HepG2 (cell line): Measurements from ENCODE around the gene SF3B6. TPM values are rescaled to one million over a fixed set of nuclear protein-coding genes. Genes with fewer than 3 reads are reported as not detected.
A peak's percentile ranks its signal among the peaks of the same experiment; 100 is the strongest.

Experiments
- CBX5 ChIP-seq: sonication (generic); formaldehyde crosslinking; IDR thresholded peaks from 2 replicates; pipeline ENCODE4 v1.4.0; 2020; ENCODE audit warnings: missing genetic modification reagents, borderline replicate concordance
- FOXK1 ChIP-seq: sonication (generic); formaldehyde crosslinking; IDR thresholded peaks from 2 replicates; pipeline ENCODE4 v1.4.0; 2020; ENCODE audit warnings: low read depth, missing genetic modification reagents, borderline replicate concordance
- KAT8 ChIP-seq: IDR thresholded peaks from 2 replicates; pipeline ENCODE4 v1.6.1; 2016; ENCODE audit warnings: missing genetic modification reagents, missing compliant biosample characterization
- MED1 ChIP-seq: sonication (generic); formaldehyde crosslinking; IDR thresholded peaks from 2 replicates; pipeline ENCODE4 v1.4.0; 2020; ENCODE audit warnings: missing genetic modification reagents
- MEIS2 ChIP-seq: sonication (generic); formaldehyde crosslinking; IDR thresholded peaks from 2 replicates; pipeline ENCODE4 v1.9.0; 2021; ENCODE audit warnings: mild to moderate bottlenecking, missing genetic modification reagents
- RFX5 ChIP-seq: IDR thresholded peaks from 2 replicates; pipeline ENCODE4 v1.6.1; 2011; ENCODE audit warnings: low read depth, low read length, improper control_type of control experiment
- ZNF510 ChIP-seq: sonication (generic); formaldehyde crosslinking; IDR thresholded peaks from 2 replicates; pipeline ENCODE4 v1.4.0; 2020; ENCODE audit warnings: low read depth, mild to moderate bottlenecking, missing genetic modification reagents
- ZNF556 ChIP-seq: sonication (generic); formaldehyde crosslinking; IDR thresholded peaks from 2 replicates; pipeline ENCODE4 v1.4.0; 2020; ENCODE audit warnings: mild to moderate bottlenecking, missing genetic modification reagents, borderline replicate concordance
- ZNF572 ChIP-seq: sonication (generic); formaldehyde crosslinking; IDR thresholded peaks from 2 replicates; pipeline ENCODE4 v1.5.1; 2020; ENCODE audit warnings: mild to moderate bottlenecking, missing genetic modification reagents
- ZNF598 ChIP-seq: sonication (generic); formaldehyde crosslinking; IDR thresholded peaks from 2 replicates; pipeline ENCODE4 v1.5.1; 2020; ENCODE audit warnings: mild to moderate bottlenecking, missing genetic modification reagents, borderline replicate concordance
- ZNF614 ChIP-seq: IDR thresholded peaks from 2 replicates; pipeline ENCODE4 v1.6.1; 2018; ENCODE audit warnings: missing biosample characterization, missing genetic modification reagents, inconsistent platforms, borderline replicate concordance
- ZNF83 ChIP-seq: sonication (generic); formaldehyde crosslinking; IDR thresholded peaks from 2 replicates; pipeline ENCODE4 v1.4.0; 2020; ENCODE audit warnings: missing genetic modification reagents, mild to moderate bottlenecking, borderline replicate concordance
- polyA plus RNA-seq, 8 experiments: library from polyadenylated mRNA; depleted of rRNA in 3 of 8; stranded (reverse) in 7 of 8; unstranded in 1 of 8; fragments of >200 nt; fragmentation: Illumina TruSeq in 4 of 8; extraction: Trizol in 4 of 8; gene quantifications; 2 replicates each; pipeline versions ENCODE4 v1.2.1 to v1.2.3, GENCODE V29; 2011 to 2016; ENCODE audit warnings: low read depth in 4 of 8, missing spikeins in 1 of 8, mixed read lengths in 1 of 8; ENCODE audit not compliant: insufficient read depth in 1 of 8
- total RNA-seq, 5 experiments: library from RNA; depleted of rRNA; stranded (reverse); fragments of >200 nt; fragmentation: Illumina TruSeq; extraction: Trizol; gene quantifications; 2 replicates each; pipeline ENCODE4 v1.2.3, GENCODE V29; 2016; ENCODE audit warnings: low read depth in 1 of 5
- TF ChIP-seq, protein P1 (sequence below): sonication (generic); formaldehyde crosslinking; IDR thresholded peaks from 2 replicates; pipeline ENCODE4 v1.4.0; 2020; ENCODE audit warnings: missing genetic modification reagents
- TF ChIP-seq, protein P2 (sequence below): sonication (generic); formaldehyde crosslinking; IDR thresholded peaks from 2 replicates; pipeline ENCODE4 v1.9.0; 2021; ENCODE audit warnings: missing genetic modification reagents, borderline replicate concordance
- TF ChIP-seq, protein P3 (sequence below): sonication (generic); formaldehyde crosslinking; IDR thresholded peaks from 2 replicates; pipeline ENCODE4 v1.8.0; 2022; ENCODE audit warnings: mild to moderate bottlenecking, missing genetic modification reagents; ENCODE audit not compliant: insufficient replicate concordance
- TF ChIP-seq, protein P4 (sequence below): sonication (generic); formaldehyde crosslinking; IDR thresholded peaks from 2 replicates; pipeline ENCODE4 v1.8.0; 2022; ENCODE audit warnings: mild to moderate bottlenecking, missing genetic modification reagents, borderline replicate concordance
- TF ChIP-seq, protein P5 (sequence below): sonication (generic); formaldehyde crosslinking; IDR thresholded peaks from 2 replicates; pipeline ENCODE4 v1.4.0; 2020; ENCODE audit warnings: missing genetic modification reagents
- TF ChIP-seq, protein P6 (sequence below): sonication (generic); formaldehyde crosslinking; IDR thresholded peaks from 2 replicates; pipeline ENCODE4 v1.5.1; 2020; ENCODE audit warnings: mild to moderate bottlenecking, missing genetic modification reagents, borderline replicate concordance
- TF ChIP-seq, protein P7 (sequence below): sonication (generic); formaldehyde crosslinking; IDR thresholded peaks from 2 replicates; pipeline ENCODE4 v1.5.0; 2020; ENCODE audit warnings: mild to moderate bottlenecking, low read depth, missing genetic modification reagents, borderline replicate concordance

SF3B6 gene
- total and polyA plus RNA-seq, 2 of the 13 experiments (the other 11 are each of a cell fraction or from before 2014, with no cell fraction given) = 177 to 182 TPM

DNA sequence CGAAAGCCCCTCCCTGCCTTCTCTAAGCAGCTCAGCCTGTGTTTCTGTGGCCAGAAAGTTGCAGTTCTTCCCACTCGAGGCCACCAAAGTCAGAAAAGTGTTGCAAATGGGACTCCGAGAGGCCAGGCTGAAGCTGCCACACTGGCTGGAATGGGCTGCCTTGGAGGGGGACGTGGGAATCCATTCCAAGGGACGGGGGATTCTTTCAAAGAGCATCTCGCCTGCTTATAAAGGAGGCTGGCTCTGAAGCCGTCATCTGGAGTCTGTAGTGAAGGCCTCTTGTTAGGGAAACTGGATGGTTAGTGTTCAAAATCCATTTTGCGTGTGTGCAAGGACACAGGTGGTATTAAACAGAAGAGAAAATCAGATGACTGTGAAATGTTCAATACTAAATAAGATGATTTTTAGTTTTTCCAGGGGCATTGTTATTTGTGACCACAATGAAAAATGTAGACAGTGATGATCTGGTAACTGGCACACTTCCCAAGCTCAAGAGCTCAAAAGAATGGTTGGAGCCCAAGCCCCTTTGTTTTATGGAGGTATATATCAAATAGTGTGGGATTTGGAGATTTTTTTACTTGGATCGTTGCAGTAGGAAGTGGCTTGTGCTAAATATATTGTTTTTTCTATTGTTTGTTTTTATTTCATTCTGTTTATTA is 47.9 kb upstream of the SF3B6 start (continued):
- TF ChIP-seq, protein P1, sequence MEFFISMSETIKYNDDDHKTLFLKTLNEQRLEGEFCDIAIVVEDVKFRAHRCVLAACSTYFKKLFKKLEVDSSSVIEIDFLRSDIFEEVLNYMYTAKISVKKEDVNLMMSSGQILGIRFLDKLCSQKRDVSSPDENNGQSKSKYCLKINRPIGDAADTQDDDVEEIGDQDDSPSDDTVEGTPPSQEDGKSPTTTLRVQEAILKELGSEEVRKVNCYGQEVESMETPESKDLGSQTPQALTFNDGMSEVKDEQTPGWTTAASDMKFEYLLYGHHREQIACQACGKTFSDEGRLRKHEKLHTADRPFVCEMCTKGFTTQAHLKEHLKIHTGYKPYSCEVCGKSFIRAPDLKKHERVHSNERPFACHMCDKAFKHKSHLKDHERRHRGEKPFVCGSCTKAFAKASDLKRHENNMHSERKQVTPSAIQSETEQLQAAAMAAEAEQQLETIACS = no peak
- no peak for TF ChIP-seq FOXK1 (CRISPR knock-in tag)
- peak; percentile 0; the same call in 1 of the 2 replicates for TF ChIP-seq MED1 (CRISPR knock-in tag)
- TF ChIP-seq, protein P2, sequence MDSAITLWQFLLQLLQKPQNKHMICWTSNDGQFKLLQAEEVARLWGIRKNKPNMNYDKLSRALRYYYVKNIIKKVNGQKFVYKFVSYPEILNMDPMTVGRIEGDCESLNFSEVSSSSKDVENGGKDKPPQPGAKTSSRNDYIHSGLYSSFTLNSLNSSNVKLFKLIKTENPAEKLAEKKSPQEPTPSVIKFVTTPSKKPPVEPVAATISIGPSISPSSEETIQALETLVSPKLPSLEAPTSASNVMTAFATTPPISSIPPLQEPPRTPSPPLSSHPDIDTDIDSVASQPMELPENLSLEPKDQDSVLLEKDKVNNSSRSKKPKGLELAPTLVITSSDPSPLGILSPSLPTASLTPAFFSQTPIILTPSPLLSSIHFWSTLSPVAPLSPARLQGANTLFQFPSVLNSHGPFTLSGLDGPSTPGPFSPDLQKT (CRISPR knock-in tag) = no peak
- 0 out of 2 replicates have a peak, but pooled peaks have one; percentile 14 for TF ChIP-seq KAT8 (CRISPR knock-in tag)
- TF ChIP-seq ZNF556 = 0 out of 2 replicates have a peak, but pooled peaks have one; percentile 1
- TF ChIP-seq CBX5 (CRISPR knock-in tag) = 0 out of 2 replicates have a peak, but pooled peaks have one; percentile 52
- no peak for TF ChIP-seq RFX5
- TF ChIP-seq, protein P3, sequence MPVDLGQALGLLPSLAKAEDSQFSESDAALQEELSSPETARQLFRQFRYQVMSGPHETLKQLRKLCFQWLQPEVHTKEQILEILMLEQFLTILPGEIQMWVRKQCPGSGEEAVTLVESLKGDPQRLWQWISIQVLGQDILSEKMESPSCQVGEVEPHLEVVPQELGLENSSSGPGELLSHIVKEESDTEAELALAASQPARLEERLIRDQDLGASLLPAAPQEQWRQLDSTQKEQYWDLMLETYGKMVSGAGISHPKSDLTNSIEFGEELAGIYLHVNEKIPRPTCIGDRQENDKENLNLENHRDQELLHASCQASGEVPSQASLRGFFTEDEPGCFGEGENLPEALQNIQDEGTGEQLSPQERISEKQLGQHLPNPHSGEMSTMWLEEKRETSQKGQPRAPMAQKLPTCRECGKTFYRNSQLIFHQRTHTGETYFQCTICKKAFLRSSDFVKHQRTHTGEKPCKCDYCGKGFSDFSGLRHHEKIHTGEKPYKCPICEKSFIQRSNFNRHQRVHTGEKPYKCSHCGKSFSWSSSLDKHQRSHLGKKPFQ (CRISPR knock-in tag) = peak; percentile 39
- peak; percentile 97 for TF ChIP-seq ZNF598 (CRISPR knock-in tag)
- TF ChIP-seq ZNF83 (CRISPR knock-in tag) = peak; percentile 68; the same call in 1 of the 2 replicates
- TF ChIP-seq ZNF572 (CRISPR knock-in tag) = 0 out of 2 replicates have a peak, but pooled peaks have one; percentile 72
- TF ChIP-seq, protein P4, sequence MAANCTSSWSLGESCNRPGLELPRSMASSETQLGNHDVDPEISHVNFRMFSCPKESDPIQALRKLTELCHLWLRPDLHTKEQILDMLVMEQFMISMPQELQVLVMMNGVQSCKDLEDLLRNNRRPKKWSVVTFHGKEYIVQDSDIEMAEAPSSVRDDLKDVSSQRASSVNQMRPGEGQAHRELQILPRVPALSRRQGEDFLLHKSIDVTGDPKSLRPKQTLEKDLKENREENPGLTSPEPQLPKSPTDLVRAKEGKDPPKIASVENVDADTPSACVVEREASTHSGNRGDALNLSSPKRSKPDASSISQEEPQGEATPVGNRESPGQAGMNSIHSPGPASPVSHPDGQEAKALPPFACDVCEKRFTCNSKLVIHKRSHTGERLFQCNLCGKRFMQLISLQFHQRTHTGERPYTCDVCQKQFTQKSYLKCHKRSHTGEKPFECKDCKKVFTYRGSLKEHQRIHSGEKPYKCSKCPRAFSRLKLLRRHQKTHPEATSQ (CRISPR knock-in tag) = no peak
- TF ChIP-seq, protein P5, sequence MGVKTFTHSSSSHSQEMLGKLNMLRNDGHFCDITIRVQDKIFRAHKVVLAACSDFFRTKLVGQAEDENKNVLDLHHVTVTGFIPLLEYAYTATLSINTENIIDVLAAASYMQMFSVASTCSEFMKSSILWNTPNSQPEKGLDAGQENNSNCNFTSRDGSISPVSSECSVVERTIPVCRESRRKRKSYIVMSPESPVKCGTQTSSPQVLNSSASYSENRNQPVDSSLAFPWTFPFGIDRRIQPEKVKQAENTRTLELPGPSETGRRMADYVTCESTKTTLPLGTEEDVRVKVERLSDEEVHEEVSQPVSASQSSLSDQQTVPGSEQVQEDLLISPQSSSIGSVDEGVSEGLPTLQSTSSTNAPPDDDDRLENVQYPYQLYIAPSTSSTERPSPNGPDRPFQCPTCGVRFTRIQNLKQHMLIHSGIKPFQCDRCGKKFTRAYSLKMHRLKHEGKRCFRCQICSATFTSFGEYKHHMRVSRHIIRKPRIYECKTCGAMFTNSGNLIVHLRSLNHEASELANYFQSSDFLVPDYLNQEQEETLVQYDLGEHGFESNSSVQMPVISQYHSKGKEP (CRISPR knock-in tag) = no peak
- TF ChIP-seq, protein P6, sequence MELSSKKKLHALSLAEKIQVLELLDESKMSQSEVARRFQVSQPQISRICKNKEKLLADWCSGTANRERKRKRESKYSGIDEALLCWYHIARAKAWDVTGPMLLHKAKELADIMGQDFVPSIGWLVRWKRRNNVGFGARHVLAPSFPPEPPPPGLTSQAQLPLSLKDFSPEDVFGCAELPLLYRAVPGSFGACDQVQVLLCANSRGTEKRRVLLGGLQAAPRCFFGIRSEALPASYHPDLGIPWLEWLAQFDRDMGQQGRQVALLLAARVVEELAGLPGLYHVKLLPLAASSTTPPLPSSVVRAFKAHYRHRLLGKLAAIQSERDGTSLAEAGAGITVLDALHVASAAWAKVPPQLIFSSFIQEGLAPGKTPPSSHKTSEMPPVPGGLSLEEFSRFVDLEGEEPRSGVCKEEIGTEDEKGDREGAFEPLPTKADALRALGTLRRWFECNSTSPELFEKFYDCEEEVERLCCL = no peak
- TF ChIP-seq, protein P7, sequence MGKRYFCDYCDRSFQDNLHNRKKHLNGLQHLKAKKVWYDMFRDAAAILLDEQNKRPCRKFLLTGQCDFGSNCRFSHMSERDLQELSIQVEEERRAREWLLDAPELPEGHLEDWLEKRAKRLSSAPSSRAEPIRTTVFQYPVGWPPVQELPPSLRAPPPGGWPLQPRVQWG (CRISPR knock-in tag) = no peak
- TF ChIP-seq MEIS2 (CRISPR knock-in tag) = no peak
- TF ChIP-seq ZNF510 = peak; percentile 9; the same call in 1 of the 2 replicates
- TF ChIP-seq ZNF614 (CRISPR knock-in tag) = peak; percentile 8; the same call in 1 of the 2 replicates
